ENCODE data around the gene OLFM1. TPM values are rescaled to one million over a fixed set of nuclear protein-coding genes. Genes with fewer than 3 reads are reported as not detected.

The OLFM1 gene
- total RNA-seq, 1 experiment from 2014 or later: 0.39 TPM

- H3K36me3 ChIP-seq (ENCODE audit: control insufficient read depth, insufficient read depth, low read length): no peaks in the 10 kb centered on the region
- no peak overlapping the region for H3K27ac ChIP-seq (ENCODE audit: low read length)
- no peaks in the 10 kb centered on the region for H3K27me3 ChIP-seq (ENCODE audit: control insufficient read depth, insufficient read depth, low read length)
- in situ Hi-C loops (cut with HindIII; ENCODE audit: low pct_unique_long_range_greater_than_20kb, low sequenced_read_pairs) (no loop called here), intact Hi-C loops (cut with micrococcal nuclease; ENCODE audit: unreplicated experiment) (no loop called here)
- no peak for TF ChIP-seq SIN3A (IDR thresholded peaks at IDR 0.05; ENCODE audit: borderline replicate concordance, insufficient read depth, low read depth, low read length)
- TF ChIP-seq CTCF (IDR thresholded peaks at IDR 0.05): no peak
- no peak for TF ChIP-seq POLR2AphosphoS5 (IDR thresholded peaks at IDR 0.05; ENCODE audit: low read depth, low read length)
- TF ChIP-seq REST (IDR thresholded peaks at IDR 0.05; ENCODE audit: insufficient read depth in 1 of 2, low read depth in 2 of 2, low read length in 1 of 2): no peak
- TF ChIP-seq TCF7L2 (IDR thresholded peaks at IDR 0.05; ENCODE audit: low read depth, low read length): no peak
- ATAC-seq: no peak
- POLR2A ChIA-PET: interaction anchor here (0.7 kb wide), 1 partner anchor 169 kb away, joined by 3 read pairs; no protein-coding TSS in a partner anchor
- DNase-seq (ENCODE audit: low read depth, low spot score): no peak
- CTCF ChIA-PET: no interaction called here
- H3K4me1 ChIP-seq (ENCODE audit: control insufficient read depth, insufficient read depth, low read length): no peaks in the 10 kb centered on the region
- H3K9me3 ChIP-seq (ENCODE audit: control insufficient read depth, insufficient read depth, low read depth, low read length): no peaks in the 10 kb centered on the region
- BruUV-seq (replicated peaks): no TSS peak
- no peak overlapping the region for H3K4me3 ChIP-seq (ENCODE audit: low read depth in 2 of 2, low read length in 2 of 2)
Observed at GRCh38 chr9:135132008-135132407, 44.5 kb downstream of the OLFM1 start.

DNA sequence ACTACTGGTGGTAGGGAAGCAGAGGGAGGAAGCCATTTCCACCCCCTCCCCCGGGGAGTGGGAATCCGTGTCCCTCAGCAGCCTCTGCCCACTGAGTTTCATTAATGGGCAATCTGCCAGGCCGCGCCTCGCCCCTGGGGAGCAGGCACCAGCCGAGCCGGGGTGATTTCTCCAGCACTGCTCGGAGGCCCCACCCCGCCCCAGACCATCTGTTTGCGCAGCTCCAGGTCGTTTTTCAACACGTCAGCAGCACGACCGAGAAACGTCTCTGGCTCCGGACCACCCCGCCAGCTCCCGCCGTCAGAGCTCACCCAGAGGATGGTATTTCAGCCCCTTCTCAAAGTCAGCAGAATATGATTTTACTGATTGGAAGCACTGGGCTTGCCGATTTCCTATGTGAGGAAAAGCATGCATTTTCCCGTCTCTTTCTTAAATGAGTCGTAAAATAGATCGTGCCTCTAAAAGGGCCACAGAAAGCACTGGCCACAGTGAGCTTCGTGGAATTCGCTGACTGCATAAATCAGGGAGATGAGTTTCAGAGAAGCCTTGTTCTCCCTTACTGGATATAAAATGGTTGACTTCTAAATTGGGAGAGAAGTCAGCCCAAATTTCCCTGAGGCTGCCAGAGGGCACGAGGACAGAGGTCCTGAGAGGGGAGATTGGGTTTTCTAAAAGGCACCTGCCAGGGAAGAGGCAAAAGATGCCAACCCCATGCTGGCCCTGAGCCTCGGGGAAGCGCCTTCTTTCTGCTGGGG is 47.0 kb downstream of the OLFM1 start:
- CTCF ChIA-PET: no interaction called here
- no peak for ATAC-seq
- intact Hi-C loops (cut with micrococcal nuclease; ENCODE audit: unreplicated experiment) (no loop called here), in situ Hi-C loops (cut with HindIII; ENCODE audit: low pct_unique_long_range_greater_than_20kb, low sequenced_read_pairs) (no loop called here)
- no peaks in the 10 kb centered on the region for H3K4me1 ChIP-seq (ENCODE audit: control insufficient read depth, insufficient read depth, low read length)
- no TSS peak for BruUV-seq (replicated peaks)
- no peaks in the 10 kb centered on the region for H3K9me3 ChIP-seq (ENCODE audit: control insufficient read depth, insufficient read depth, low read depth, low read length)
- no peak overlapping the region for H3K4me3 ChIP-seq (ENCODE audit: low read depth in 2 of 2, low read length in 2 of 2)
- no peak for DNase-seq (ENCODE audit: low read depth, low spot score)
- no peak for TF ChIP-seq REST (IDR thresholded peaks at IDR 0.05; ENCODE audit: insufficient read depth in 1 of 2, low read depth in 2 of 2, low read length in 1 of 2)
- POLR2A ChIA-PET: no interaction called here
- no peaks in the 10 kb centered on the region for H3K27me3 ChIP-seq (ENCODE audit: control insufficient read depth, insufficient read depth, low read length)
- H3K36me3 ChIP-seq (ENCODE audit: control insufficient read depth, insufficient read depth, low read length): no peaks in the 10 kb centered on the region
- no peak overlapping the region for H3K27ac ChIP-seq (ENCODE audit: low read length)

Data from Panc1 (cell line).